A549 (cell line): Measurements from ENCODE around the gene ENPP7. TPM values are rescaled to one million over a fixed set of nuclear protein-coding genes. Genes with fewer than 3 reads are reported as not detected.

ENCODE experiments used
- ATAC-seq, 2 experiments: fragments of 200-7000 bp in 1 of 2; fragments of >200 bp in 1 of 2; cut with Nextera tagmentation in 1 of 2; cut with Tn5 transposase in 1 of 2; 3 replicates each; pipeline versions ENCODE4 v1.8.0 to v1.9.1; 2018 to 2020; ENCODE audit warnings: mild to moderate bottlenecking in 1 of 2, moderate library complexity in 1 of 2
- CTCF ChIA-PET: fragments of 300-600 bp; sonication (Branson Sonifier 250); formaldehyde crosslinking; extraction: SDS; loops from one replicate; lab custom pipeline; 2021; ENCODE audit warnings: antibody characterized with exemption, inconsistent platforms; lab: Yijun Ruan, JAX
- POLR2A ChIA-PET: fragments of 350-600 bp; formaldehyde crosslinking; extraction: SDS; loops from one replicate; lab custom pipeline; 2021; ENCODE audit warnings: antibody characterized with exemption, inconsistent platforms; lab: Yijun Ruan, JAX
- DNase-seq, 2 experiments: peaks; one replicate each; pipeline versions ENCODE4 v3.0.0 to v3.0.0-alpha.2; 2011 to 2016; ENCODE audit warnings: low read depth in 1 of 2, low spot score in 1 of 2
- FAIRE-seq: peaks from 2 replicates; lab custom pipeline; 2011; peaks lifted over from hg19 to GRCh38; lab: Jason Lieb, UNC
- H3K27ac ChIP-seq, 2 experiments: fragments of >200 bp; sonication (Bioruptor Twin); formaldehyde crosslinking; 3 replicates each; pipeline ENCODE4 v1.5.1; 2016 to 2017
- H3K4me1 ChIP-seq: fragments of >200 bp; sonication (Bioruptor Twin); formaldehyde crosslinking; 3 replicates; pipeline ENCODE4 v1.6.1; 2016
- H3K4me2 ChIP-seq: fragments of >200 bp; sonication (Bioruptor Twin); formaldehyde crosslinking; 3 replicates; pipeline ENCODE4 v1.6.1; 2016
- H3K4me3 ChIP-seq: fragments of >200 bp; sonication (Bioruptor Twin); formaldehyde crosslinking; 3 replicates; pipeline ENCODE4 v1.5.1; 2016
- H3K9me3 ChIP-seq: fragments of >200 bp; sonication (Bioruptor Twin); formaldehyde crosslinking; 3 replicates; pipeline ENCODE4 v1.6.1; 2016
- BHLHE40 ChIP-seq: IDR thresholded peaks from 2 replicates; pipeline ENCODE4 v1.6.1; 2012; ENCODE audit warnings: low read depth, low read length, inconsistent platforms
- CBX2 ChIP-seq: fragments of 200-600 bp; sonication (generic); IDR thresholded peaks from 2 replicates; pipeline ENCODE4 v1.6.1; 2016; ENCODE audit warnings: low read depth, mild to moderate bottlenecking, borderline replicate concordance
- CBX8 ChIP-seq: fragments of 200-600 bp; sonication (generic); IDR thresholded peaks from 2 replicates; pipeline ENCODE4 v1.6.1; 2016
- CEBPB ChIP-seq, 2 experiments: fragments of >200 bp in 1 of 2; sonication (Bioruptor Twin) in 1 of 2; formaldehyde crosslinking in 1 of 2; IDR thresholded peaks; 2 replicates each; pipeline ENCODE4 v1.6.1; 2012 to 2016
- FOSB ChIP-seq: fragments of 250-450 bp; sonication (Bioruptor Pico); IDR thresholded peaks from 2 replicates; pipeline ENCODE4 v1.5.0; 2020; ENCODE audit warnings: mild to moderate bottlenecking, moderate library complexity
- HEYL ChIP-seq: fragments of 250-450 bp; sonication (Bioruptor Pico); IDR thresholded peaks from 2 replicates; pipeline ENCODE4 v1.8.0; 2021; ENCODE audit warnings: mild to moderate bottlenecking, moderate library complexity
- HOXA7 ChIP-seq: fragments of 250-450 bp; sonication (Bioruptor Pico); IDR thresholded peaks from 2 replicates; pipeline ENCODE4 v1.5.0; 2020; ENCODE audit warnings: mild to moderate bottlenecking, moderate library complexity
- HOXB13 ChIP-seq: fragments of 250-450 bp; sonication (Bioruptor Pico); IDR thresholded peaks from 2 replicates; pipeline ENCODE4 v1.5.0; 2020; ENCODE audit warnings: low read depth, mild to moderate bottlenecking, moderate library complexity
- HOXB5 ChIP-seq: fragments of 250-450 bp; sonication (Bioruptor Pico); IDR thresholded peaks from 2 replicates; pipeline ENCODE4 v1.5.0; 2020; ENCODE audit warnings: mild to moderate bottlenecking, moderate library complexity
- JUNB ChIP-seq: fragments of >200 bp; sonication (Bioruptor Twin); formaldehyde crosslinking; IDR thresholded peaks from 2 replicates; pipeline ENCODE4 v1.6.1; 2016
- KDM5A ChIP-seq: fragments of 200-600 bp; sonication (generic); IDR thresholded peaks from 2 replicates; pipeline ENCODE4 v1.6.1; 2016; ENCODE audit warnings: antibody characterized with exemption, mild to moderate bottlenecking
- NFE2L2 ChIP-seq: fragments of 150-350 bp; conservative IDR thresholded peaks from 2 replicates; pipeline ENCODE4 v1.6.1; 2014; ENCODE audit warnings: low read length
- NPAS2 ChIP-seq: fragments of 250-450 bp; sonication (Bioruptor Pico); IDR thresholded peaks from 2 replicates; pipeline ENCODE4 v1.8.0; 2022; ENCODE audit warnings: mild to moderate bottlenecking, moderate library complexity, borderline replicate concordance
- PBX3 ChIP-seq: IDR thresholded peaks from 2 replicates; pipeline ENCODE4 v1.6.1; 2012
- POLR2AphosphoS2 ChIP-seq: conservative IDR thresholded peaks from 2 replicates; pipeline ENCODE4 v1.6.1; 2012; ENCODE audit warnings: low read length, improper control_type of control experiment, inconsistent platforms
- REST ChIP-seq: fragments of 200-600 bp; sonication (generic); IDR thresholded peaks from 2 replicates; pipeline ENCODE4 v1.6.1; 2016; ENCODE audit warnings: antibody characterized with exemption, mild to moderate bottlenecking, moderate library complexity
- SMC3 ChIP-seq: fragments of >200 bp; sonication (Bioruptor Twin); formaldehyde crosslinking; IDR thresholded peaks from 3 replicates; pipeline ENCODE4 v1.6.1; 2018; ENCODE audit warnings: inconsistent platforms
- TFCP2L1 ChIP-seq: fragments of 250-450 bp; sonication (Bioruptor Pico); IDR thresholded peaks from 2 replicates; pipeline ENCODE4 v1.5.0; 2021; ENCODE audit warnings: mild to moderate bottlenecking
- USF2 ChIP-seq: fragments of 450-650 bp; IDR thresholded peaks from 2 replicates; pipeline ENCODE4 v1.6.1; 2014; ENCODE audit warnings: antibody characterized with exemption
- ZC3H11A ChIP-seq: fragments of 450-650 bp; IDR thresholded peaks from 2 replicates; pipeline ENCODE4 v1.6.1; 2014; ENCODE audit warnings: antibody characterized with exemption, mild to moderate bottlenecking
- WGBS: methylation state at CpG from one replicate; pipeline ENCODE4 v1.1.6; 2017; ENCODE audit errors: missing lambda C conversion rate; 5-methylcytosine and 5-hydroxymethylcytosine counted together
- polyA plus RNA-seq, 4 experiments: library from polyadenylated mRNA; depleted of rRNA in 3 of 4; stranded (reverse); fragments of >200 nt; fragmentation: RNase III in 1 of 4; extraction: RNeasy Plus Mini Kit Qiagen cat#74134 plus additional on column Dnase treatment in 1 of 4; gene quantifications; 2 replicates in 3 of 4; 3 replicates in 1 of 4; pipeline ENCODE4 v1.2.3, GENCODE V29; 2011 to 2017

The ENPP7 gene
- polyA plus RNA-seq, 2 of the 4 experiments (the other 2 are of a cell fraction) = not detected

- Histone ChIP-seq H3K4me2 (no peak overlapping the region), H3K4me3 (no peak overlapping the region), H3K9me3 (no peaks in the 10 kb centered on the region), H3K27ac (no peak overlapping the region), H3K4me1 (peaks cover 6% of the 10 kb centered on the region)
- CTCF ChIA-PET = interaction anchor here (0.7 to 4.7 kb wide), 12 partner anchors 10 to 225 kb away, joined by 3 to 32 read pairs (median 6); partner anchors contain the start of gene CBX4
- POLR2A ChIA-PET = no interaction called here
- DNase-seq (no peak), FAIRE-seq (no peak), ATAC-seq (no peak)
- 91% methylated on average over 17 of the region's 18 CpGs for WGBS
- no peak for TF ChIP-seq KDM5A
- no peak for TF ChIP-seq NPAS2
- no peak for TF ChIP-seq HEYL (CRISPR knock-in tag)
- TF ChIP-seq CBX2 = no peak
- no peak for TF ChIP-seq CBX8
Measured at GRCh38 chr17:79783891-79784290, 53.1 kb downstream of the ENPP7 start.

- TF ChIP-seq TFCP2L1 (CRISPR knock-in tag) (no peak), SMC3 (no peak), POLR2AphosphoS2 (no peak), NFE2L2 (no peak)
- CTCF ChIA-PET = interaction anchor here (0.7 to 4.7 kb wide), 13 partner anchors 8 to 224 kb away, joined by 3 to 32 read pairs (median 5); partner anchors contain the start of gene CBX4
- no peak for DNase-seq
- no peaks in the 10 kb centered on the region for H3K9me3 ChIP-seq
- 96% methylated on average over 23 of the region's 31 CpGs for WGBS
- no peak for FAIRE-seq
- ATAC-seq = no peak
- H3K4me1 ChIP-seq = peaks cover under 1% of the 10 kb centered on the region; the same call in 2 of the 3 replicates
- no peak overlapping the region for H3K4me3 ChIP-seq
- no peak overlapping the region for H3K4me2 ChIP-seq
- no peak overlapping the region for H3K27ac ChIP-seq
- POLR2A ChIA-PET = no interaction called here
Measured at GRCh38 chr17:79784353-79785016, 53.7 kb downstream of the ENPP7 start.

GRCh38 chr17:79785017-79785899 is 54.5 kb downstream of the ENPP7 start:
- Histone ChIP-seq H3K4me3 (no peak overlapping the region), H3K4me2 (no peak overlapping the region)
- ATAC-seq = no peak
- no peak for TF ChIP-seq ZC3H11A
- TF ChIP-seq, all 56 proteins: peak for 0
- CTCF ChIA-PET = interaction anchor here (0.6 to 4.7 kb wide), 13 partner anchors 8 to 224 kb away, joined by 3 to 32 read pairs (median 6); partner anchors contain the start of gene CBX4
- DNase-seq (no peak), FAIRE-seq (no peak)
- H3K4me1 ChIP-seq = peaks cover 7% of the 10 kb centered on the region; the same call in 2 of the 3 replicates
- WGBS = 95% methylated on average over 17 of the region's 17 CpGs
- no peaks in the 10 kb centered on the region for H3K9me3 ChIP-seq
- POLR2A ChIA-PET = no interaction called here
- no peak overlapping the region for H3K27ac ChIP-seq

- ChIA-PET POLR2A (interaction anchor here (1.0 kb wide), 1 partner anchor 11 kb away, joined by 3 read pairs; the partner anchor contains the start of gene CBX8), CTCF (interaction anchor here (0.6 to 4.7 kb wide), 17 partner anchors 23 to 391 kb away, joined by 3 to 32 read pairs (median 5); partner anchors contain the start of gene CBX4)
- DNase-seq (no peak), ATAC-seq (no peak), FAIRE-seq (no peak)
- H3K9me3 ChIP-seq = no peaks in the 10 kb centered on the region
- TF ChIP-seq USF2 (no peak), CBX2 (no peak), HOXA7 (no peak), CEBPB (IDR thresholded peaks at IDR 0.05) (no peak), NFE2L2 (no peak), HOXB13 (CRISPR knock-in tag) (no peak), HOXB5 (CRISPR knock-in tag) (no peak), JUNB (no peak), BHLHE40 (no peak), PBX3 (no peak), NPAS2 (no peak), FOSB (CRISPR knock-in tag) (no peak), REST (no peak)
- H3K4me1 ChIP-seq = peaks cover 7% of the 10 kb centered on the region; the same call in 2 of the 3 replicates
- H3K4me3 ChIP-seq = no peak overlapping the region
- 93% methylated on average over 14 of the region's 15 CpGs for WGBS
- no peak overlapping the region for H3K4me2 ChIP-seq
- H3K27ac ChIP-seq = no peak overlapping the region
Measured at GRCh38 chr17:79785900-79786810, 55.4 kb downstream of the ENPP7 start.
